ENCODE measurements around the gene RDH16. TPM values are rescaled to one million over a fixed set of nuclear protein-coding genes. Genes with fewer than 3 reads are reported as not detected.
"Not testable (repeated sequence)": the region's sequence is repeated elsewhere in the genome, so short reads cannot be mapped to it uniquely, and the experiment has no call there.

Gene RDH16
- polyA plus RNA-seq, 3 donors: 0.12 to 0.21 TPM; not detected in 1

- no peak overlapping the region for H3K27ac ChIP-seq (ENCODE audit: low read depth, low read length)
- WGBS, 3 donors: 71 to 86% (median 71%) methylated on average over 1 of the region's 1 CpG
Observed at GRCh38 chr12:56932867-56933266, 24.5 kb downstream of the RDH16 start.

- WGBS, 3 donors: 77 to 89% (median 81%) methylated on average over 5 of the region's 5 CpGs
- H3K27ac ChIP-seq (ENCODE audit: low read depth, low read length): no peak overlapping the region
Observed at GRCh38 chr12:56932146-56932545, 25.3 kb downstream of the RDH16 start.

GRCh38 chr12:56931474-56931978, 25.9 kb downstream of the RDH16 start:
- WGBS, 3 donors: 56 to 76% (median 72%) methylated on average over 2 of the region's 2 CpGs
- H3K27ac ChIP-seq (ENCODE audit: low read depth, low read length): no peak overlapping the region

- H3K27ac ChIP-seq (ENCODE audit: low read depth, low read length): no peak overlapping the region
- WGBS, 3 donors: 87 to 92% (median 92%) methylated on average over 8 of the region's 8 CpGs
Observed at GRCh38 chr12:56930241-56930640, 27.2 kb downstream of the RDH16 start.

- WGBS, 3 donors: 83 to 87% (median 86%) methylated on average over 4 of the region's 4 CpGs
- H3K27ac ChIP-seq (ENCODE audit: low read depth, low read length): no peak overlapping the region
Observed at GRCh38 chr12:56929780-56930179, 27.6 kb downstream of the RDH16 start.

- WGBS, 3 donors: 37 to 71% (median 52%) methylated on average over 3 of the region's 3 CpGs
- H3K27ac ChIP-seq (ENCODE audit: low read depth, low read length): no peak overlapping the region
Observed at GRCh38 chr12:56928262-56928661, 29.1 kb downstream of the RDH16 start.

- 77 to 95% (median 93%) methylated on average over 4 of the region's 4 CpGs for WGBS, 3 donors
- H3K27ac ChIP-seq (ENCODE audit: low read depth, low read length): no peak overlapping the region
Observed at GRCh38 chr12:56927281-56927680, 30.1 kb downstream of the RDH16 start.

GRCh38 chr12:56922031-56922430, 35.4 kb downstream of the RDH16 start:
- H3K27ac ChIP-seq (ENCODE audit: low read depth, low read length): no peak overlapping the region
- 72 to 74% (median 74%) methylated on average over 1 of the region's 1 CpG for WGBS, 3 donors

DNA sequence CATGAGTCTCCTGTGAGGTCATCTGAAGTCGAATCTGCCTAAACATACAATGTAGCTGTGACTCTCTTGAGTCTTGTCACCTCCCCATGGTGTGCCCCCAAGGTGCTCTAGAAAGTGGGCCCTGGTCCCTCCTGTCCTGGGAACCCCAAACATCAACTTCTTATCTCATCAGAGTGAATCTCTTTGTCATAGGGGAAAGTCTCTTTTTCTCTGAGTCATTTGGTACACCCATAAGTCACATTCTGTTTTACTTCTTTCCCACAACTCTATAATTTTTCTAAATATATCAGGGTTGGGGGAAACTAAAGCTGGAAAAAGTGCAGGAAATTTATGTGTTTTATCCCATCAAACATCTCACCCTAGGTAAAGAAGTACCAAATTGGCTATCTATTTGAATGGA, 36.1 kb downstream of the RDH16 start:
- no peak overlapping the region for H3K27ac ChIP-seq (ENCODE audit: low read depth, low read length)
- WGBS, 3 donors: 71 to 83% (median 79%) methylated on average over 1 of the region's 1 CpG

- not testable (repeated sequence) for H3K27ac ChIP-seq (ENCODE audit: low read depth, low read length)
Observed at GRCh38 chr12:56918139-56918538, 39.3 kb downstream of the RDH16 start.

DNA sequence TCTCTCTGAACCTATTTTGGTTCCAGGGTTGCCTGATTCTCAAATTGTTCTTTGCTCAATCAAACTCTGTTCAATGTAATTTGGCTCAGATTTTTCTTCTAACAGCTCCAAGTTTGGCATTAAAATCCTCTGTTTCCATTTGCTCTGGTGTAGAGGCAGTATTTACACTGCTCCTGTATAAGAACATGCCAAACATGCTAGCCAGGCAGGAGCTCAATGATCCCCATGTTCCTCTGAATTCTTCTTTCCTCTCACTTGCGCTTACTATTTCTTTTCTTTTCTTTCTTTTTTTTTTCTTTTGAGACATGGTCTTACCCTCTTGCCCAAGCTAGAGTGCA, 40.4 kb downstream of the RDH16 start:
- no peak overlapping the region for H3K27ac ChIP-seq (ENCODE audit: low read depth, low read length)
- 72 to 96% (median 95%) methylated on average over 1 of the region's 1 CpG for whole genome bisulfite sequencing, 3 donors

More at GRCh38 chr12:56918139-56918538, 39.3 kb downstream of the RDH16 start:
- WGBS, 3 donors: 83 to 93% (median 90%) methylated on average over 3 of the region's 3 CpGs

GRCh38 chr12:56916296-56916995, 41.0 kb downstream of the RDH16 start:
- WGBS, 3 donors: 83 to 87% (median 83%) methylated on average over 4 of the region's 4 CpGs
- no peak overlapping the region for H3K27ac ChIP-seq (ENCODE audit: low read depth, low read length)

DNA sequence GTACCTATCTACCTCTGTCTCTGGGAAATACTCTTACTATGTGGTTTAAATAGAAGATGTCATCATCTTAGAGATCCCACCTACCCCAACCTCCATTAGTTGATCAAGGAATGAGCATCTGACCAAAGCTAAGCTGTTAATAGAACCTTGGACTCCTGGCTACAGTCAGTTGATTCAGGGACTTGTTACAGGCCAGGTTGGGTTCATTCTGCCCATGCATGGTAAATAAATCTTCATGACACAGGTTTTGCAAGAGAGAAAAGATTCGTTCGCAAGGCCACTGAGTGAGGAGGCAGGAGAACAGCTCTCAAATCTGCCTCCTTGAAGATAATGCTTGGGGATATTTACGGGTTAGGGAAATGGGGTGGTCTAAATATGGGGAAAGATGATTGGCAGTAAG, 42.7 kb downstream of the RDH16 start:
- WGBS, 3 donors: 75 to 89% (median 77%) methylated on average over 3 of the region's 3 CpGs
- H3K27ac ChIP-seq (ENCODE audit: low read depth, low read length): no peak overlapping the region

DNA sequence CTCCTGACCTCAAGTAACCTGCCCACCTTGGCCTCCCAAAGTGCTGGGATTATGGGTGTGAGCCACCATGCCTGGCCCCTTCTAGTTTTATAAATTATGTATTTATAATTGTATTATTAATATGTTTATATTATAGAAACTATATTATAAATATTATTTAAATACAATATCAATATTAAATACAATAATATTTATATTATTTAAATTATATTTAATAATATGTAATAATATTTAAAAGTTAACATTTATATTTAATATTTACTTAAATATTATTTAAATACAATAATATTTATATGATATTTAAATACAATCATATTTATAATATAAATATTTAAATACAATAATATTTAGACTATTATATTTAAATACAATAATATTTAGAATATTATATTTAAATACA, 43.2 kb downstream of the RDH16 start:
- no peak overlapping the region for H3K27ac ChIP-seq (ENCODE audit: low read depth, low read length)

DNA sequence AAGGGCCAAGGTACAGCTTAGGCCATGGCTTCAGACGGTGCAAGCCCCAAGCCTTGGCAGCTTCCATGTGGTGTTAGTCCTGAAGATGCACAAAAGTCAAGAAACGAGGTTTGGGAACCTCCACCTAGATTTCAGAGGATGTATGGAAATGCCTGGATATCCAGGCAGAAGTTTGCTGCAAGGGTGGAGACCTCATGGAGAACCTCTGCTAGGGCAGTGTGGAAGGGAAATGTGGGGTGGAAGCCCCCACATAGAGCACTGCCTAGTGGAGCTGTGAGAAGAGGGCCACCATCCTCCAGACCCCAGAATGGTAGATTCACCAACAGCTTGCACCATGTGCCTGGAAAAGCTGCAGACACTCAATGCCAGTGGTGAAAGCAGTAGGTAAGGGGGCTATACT, 48.0 kb downstream of the RDH16 start:
- WGBS, 3 donors: 57 to 79% (median 70%) methylated on average over 2 of the region's 2 CpGs
- not testable (repeated sequence) for H3K27ac ChIP-seq (ENCODE audit: low read depth, low read length)

DNA sequence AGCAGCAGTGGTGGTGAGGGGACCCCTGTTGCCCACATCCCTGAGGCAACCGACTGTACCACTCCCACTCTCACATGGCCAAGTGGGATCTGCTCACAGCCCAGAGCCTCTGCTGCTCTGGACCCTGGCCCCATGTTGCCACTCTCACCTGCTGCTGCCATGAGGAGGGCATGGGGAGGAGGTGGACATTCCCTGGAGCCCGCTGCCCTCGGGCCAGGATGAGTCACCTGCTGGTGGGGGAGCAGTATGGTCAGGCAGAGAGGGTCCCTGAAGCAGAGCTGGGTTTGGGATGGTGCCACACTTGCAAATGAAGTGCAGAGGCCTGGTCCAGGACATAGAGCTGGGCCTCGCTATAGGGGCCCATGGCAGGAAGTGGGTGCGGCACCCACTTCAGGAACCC, 49.3 kb downstream of the RDH16 start:
- WGBS, 3 donors: 58 to 94% (median 91%) methylated on average over 5 of the region's 5 CpGs
- H3K27ac ChIP-seq (ENCODE audit: low read depth, low read length): no peak overlapping the region

DNA sequence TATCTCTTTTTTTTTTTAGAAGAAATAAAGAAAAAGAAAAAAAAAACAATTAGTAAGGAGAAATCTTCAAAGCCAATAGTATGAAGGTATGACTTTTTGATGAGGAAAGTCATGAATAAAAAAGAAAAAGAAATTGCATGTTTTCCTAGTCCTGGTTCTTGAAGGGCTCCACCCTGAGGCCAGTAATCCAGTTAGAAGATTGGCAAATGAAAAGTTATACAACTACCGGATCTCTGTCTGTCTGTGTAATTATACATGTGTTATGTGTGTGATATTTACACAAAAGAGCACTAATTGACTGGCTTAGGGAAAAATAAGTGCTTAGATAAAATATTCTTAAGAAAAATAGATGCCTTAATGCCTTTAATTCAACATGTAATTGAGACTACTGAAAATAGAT, 51.6 kb downstream of the RDH16 start:
- H3K27ac ChIP-seq (ENCODE audit: low read depth, low read length): no peak overlapping the region
- WGBS, 3 donors: 57 to 79% (median 66%) methylated on average over 1 of the region's 1 CpG

GRCh38 chr12:56903374-56903773, 54.0 kb downstream of the RDH16 start:
- WGBS, 3 donors: 17 to 73% (median 56%) methylated on average over 1 of the region's 1 CpG
- no peak overlapping the region for H3K27ac ChIP-seq (ENCODE audit: low read depth, low read length)

All from adipose tissue (tissue), 3 donors.